HG03469 (cell line): ENCODE data around the gene NEBL.

Source experiments
- ATAC-seq: cut with Tn5 transposase; IDR thresholded peaks from one replicate; pipeline ENCODE4 v1.9.1; 2021; ENCODE audit warnings: mild to moderate bottlenecking, moderate library complexity, moderate number of reproducible peaks; ENCODE audit not compliant: unreplicated experiment

Gene NEBL

GRCh38 chr10:20903635-20904390, 6.7 kb upstream of the NEBL start:
- no peak for ATAC-seq

DNA sequence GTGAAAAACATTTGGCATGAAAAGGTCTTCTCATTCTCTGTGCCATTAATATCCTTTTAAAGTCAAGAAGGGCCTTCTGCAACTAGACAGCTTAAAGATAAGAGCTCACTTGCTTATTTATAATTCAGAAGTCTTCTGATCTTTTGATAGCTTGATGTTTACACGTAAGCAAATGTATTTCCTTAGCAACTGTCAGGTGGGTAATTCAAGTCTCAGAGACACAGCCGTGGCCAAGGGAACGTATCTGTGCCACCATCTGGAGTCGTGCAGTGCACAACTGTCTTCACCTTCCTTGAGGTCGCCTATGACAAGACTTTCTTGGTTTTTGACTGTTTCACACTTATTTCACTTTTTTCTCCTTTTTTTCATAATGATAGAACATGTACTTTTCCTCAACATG, 4.0 kb upstream of the NEBL start:
- ATAC-seq, result no peak

DNA sequence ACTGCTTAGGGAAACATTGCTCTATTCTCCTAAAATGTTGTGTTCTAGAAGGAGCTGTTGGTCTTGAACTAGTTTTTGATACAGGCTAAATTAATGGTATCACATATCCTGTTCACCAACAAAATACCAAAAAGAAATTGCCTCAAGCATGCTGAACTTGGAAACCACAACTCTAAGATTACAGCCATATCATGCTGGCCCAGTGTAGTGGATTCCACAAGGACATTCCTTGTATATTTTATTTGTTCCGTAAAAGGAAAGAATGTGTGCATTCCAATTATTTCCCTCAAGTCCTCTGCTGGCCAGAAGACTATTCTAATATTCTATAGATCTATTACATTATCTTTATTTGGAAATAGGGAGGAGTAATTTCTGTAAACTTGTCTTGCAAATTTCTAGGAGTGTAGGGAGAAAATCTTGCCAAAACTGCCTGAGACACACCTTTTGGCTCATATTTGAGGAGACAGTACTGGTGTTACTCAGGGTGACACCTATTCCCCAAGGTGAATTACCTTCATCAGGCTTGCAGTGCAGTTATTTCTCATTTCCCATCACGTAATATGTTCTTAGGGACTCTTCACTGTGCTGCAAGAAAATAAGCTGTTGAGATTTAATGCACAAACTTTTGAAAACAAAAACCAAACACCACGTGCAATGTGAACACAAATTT, 1.9 kb upstream of the NEBL start:
- no peak for ATAC-seq

DNA sequence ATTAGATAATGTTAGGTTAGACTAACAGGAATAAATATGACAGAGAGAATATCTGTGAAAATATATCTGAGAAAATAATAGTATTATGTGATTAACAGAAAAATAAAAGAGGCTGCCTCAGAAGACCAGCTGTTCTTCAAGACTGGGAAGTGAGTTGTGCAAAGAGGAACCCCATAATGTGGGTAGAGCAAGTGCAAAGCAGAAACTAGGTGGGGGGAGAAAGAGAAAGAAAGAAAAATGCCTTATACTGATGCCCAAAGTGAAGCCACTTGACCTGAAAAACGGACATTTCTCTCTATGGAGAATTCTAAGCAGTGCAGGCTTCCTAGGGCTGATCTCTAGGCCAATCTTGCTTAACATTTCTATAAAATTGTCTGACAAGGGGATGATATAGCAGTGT, 3.8 kb downstream of the NEBL start:
- ATAC-seq, result no peak

GRCh38 chr10:20892796-20893195, 4.3 kb downstream of the NEBL start:
- no peak for ATAC-seq

GRCh38 chr10:20892011-20892585, 5.0 kb downstream of the NEBL start:
- ATAC-seq, result no peak

DNA sequence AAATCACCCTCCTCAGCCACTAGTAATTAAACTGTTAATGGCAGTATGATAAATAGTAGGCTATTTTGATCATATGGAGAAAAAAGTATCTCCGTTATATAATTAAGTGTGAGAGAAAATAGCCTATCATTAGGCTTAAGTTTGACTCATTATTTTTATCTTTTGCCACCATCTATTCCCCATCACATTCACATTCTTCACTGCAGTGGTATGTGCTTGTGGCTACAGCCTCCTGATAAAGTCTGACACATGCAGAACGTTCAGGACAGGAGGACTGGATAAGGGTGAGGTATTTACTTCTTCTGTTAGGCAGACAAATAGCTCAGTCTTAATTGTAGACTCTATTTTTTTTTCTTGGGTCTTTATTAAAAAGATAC, 5.8 kb downstream of the NEBL start:
- ATAC-seq, result no peak

- ATAC-seq, result no peak
Measured at GRCh38 chr10:20890491-20891337, 6.4 kb downstream of the NEBL start.

GRCh38 chr10:20890009-20890408, 7.1 kb downstream of the NEBL start:
- no peak for ATAC-seq

GRCh38 chr10:20888620-20889330, 8.3 kb downstream of the NEBL start:
- ATAC-seq, result no peak

DNA sequence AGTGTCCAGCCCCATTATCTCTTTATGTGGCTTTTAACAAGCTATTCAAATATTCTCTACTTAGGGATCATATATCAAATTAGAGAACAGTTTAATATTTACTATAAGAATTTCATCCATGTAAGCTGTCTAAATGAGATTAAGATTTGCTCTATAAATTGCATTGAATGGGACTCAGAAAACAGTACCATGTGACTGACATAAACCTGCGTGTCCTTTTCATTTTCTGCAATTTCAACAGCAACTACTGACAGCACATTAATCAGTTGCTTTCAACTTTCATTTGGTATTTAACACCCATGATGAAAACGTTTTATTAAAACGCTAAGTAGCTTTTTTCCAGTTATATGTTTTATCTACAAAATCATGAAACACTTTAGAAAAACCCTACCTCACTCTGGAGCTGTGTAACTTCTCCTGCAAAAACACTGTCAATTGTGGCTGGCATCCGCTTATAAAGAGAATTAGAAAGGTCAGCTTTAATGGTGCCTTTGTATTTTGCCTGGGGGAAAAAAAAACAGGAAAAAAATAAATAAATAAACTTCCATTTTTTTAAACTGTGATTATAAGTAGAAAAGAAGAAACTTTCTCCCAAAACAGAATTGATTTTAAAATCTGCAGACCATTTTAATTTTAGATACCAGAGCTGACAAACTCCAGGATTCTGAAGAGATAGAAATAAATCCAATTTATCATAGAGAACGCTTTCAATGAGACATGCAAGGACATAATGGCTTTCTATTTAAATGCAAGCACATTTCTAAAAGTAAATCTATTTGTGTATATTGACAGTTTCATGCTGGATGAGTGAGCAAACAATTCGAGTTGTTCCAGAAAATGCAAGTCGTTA, 9.2 kb downstream of the NEBL start:
- ATAC-seq, result no peak

DNA sequence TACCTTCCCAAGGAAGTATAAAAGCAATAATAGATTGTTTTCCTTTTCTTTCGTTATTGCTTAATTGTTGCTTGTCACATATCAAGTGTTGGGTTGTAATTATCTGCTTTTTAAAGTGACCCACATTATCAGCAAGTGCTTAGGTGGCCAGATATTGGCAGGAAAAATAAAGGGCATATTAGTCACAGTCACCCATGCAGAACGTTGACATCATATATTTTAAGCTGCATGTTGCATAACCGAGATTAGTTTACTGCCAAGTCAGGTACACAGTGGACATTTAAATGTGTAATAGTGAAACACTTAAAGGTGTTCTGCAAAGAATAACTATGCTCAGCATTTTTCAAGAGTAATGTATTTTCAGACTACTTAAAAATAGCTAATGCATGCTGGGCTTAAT, 11.4 kb downstream of the NEBL start:
- no peak for ATAC-seq

GRCh38 chr10:20883552-20883951, 13.6 kb downstream of the NEBL start:
- no peak for ATAC-seq

DNA sequence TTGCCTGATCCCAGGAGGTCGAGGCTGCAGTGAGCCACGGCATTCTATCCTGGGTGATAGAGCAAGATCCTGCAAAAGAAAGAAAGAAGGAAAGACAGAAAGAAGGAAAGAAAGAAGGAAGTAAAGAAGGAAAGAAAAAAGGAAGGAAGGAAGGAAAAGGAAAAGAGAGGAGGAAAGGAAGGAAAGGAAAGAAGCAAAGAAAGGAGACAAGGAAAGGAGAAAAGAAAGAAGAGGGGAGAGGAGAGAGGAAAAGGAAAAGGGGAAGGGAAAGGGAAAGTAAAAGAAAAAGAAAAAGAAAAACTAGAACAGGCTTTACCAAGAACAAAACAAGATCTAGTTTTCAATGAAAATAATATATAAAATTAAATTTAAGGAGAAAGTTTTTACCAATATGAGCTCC, 15.0 kb downstream of the NEBL start:
- no peak for ATAC-seq

DNA sequence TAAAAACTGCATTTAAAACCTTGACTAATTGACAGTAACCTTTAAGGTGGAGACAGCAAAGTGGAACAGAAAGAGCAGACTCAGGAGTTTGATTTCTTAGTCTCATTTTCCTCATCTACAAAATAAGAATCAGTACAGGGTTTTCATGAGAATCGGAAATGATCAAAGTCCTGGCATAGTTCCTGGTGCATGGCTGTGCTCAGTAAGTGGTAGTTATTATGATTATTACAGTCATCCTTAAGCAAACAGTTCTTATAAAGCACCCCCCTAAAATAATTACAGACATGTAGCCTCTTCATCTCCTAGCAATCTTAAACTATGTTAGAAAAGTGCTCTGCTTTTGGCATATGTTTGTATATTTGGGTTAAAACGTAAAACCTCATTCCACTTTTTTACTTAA, 18.0 kb downstream of the NEBL start:
- no peak for ATAC-seq

- no peak for ATAC-seq
Measured at GRCh38 chr10:20877986-20878983, 18.8 kb downstream of the NEBL start.

GRCh38 chr10:20877554-20877953, 19.6 kb downstream of the NEBL start:
- ATAC-seq, result no peak

DNA sequence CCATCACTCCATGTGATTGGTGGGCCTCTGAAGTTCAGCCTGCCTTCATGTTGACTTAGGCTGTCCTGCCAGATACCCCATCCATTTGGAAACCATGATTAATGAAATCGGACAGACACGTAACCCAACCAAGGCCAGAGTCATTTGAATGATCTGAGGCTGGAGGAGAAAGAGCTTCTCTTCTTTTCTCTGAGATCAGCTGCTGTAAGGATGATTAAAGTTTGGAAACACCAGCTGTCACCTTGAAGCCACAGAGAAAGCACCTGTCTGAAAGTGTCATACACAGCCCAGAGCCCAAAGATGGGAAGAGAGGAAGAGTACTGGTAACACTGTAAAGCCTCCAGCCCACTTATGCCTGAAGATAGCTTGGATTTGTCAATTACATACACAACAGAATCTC, 22.9 kb downstream of the NEBL start:
- ATAC-seq, result no peak

DNA sequence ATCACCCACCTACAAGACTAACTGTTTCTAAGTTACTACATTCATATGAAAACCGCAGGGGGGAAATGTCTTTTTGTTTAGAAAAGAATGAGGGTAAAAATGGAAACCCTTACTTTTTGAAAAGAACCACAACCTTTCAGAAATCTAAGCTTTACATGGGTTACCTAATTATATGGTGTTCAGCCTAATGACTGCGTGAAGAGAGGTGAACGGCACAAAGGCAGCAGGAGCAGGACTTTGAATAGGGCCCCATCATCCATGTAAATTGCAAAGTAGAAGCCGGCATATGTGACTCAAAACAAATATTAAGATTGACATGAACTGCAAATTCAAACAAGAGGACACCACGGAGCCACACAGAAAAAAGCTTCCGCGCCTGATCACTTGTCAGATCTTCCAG, 25.1 kb downstream of the NEBL start:
- ATAC-seq, result no peak
